Measurements from ENCODE around the gene ROR2.

The ROR2 gene

DNA sequence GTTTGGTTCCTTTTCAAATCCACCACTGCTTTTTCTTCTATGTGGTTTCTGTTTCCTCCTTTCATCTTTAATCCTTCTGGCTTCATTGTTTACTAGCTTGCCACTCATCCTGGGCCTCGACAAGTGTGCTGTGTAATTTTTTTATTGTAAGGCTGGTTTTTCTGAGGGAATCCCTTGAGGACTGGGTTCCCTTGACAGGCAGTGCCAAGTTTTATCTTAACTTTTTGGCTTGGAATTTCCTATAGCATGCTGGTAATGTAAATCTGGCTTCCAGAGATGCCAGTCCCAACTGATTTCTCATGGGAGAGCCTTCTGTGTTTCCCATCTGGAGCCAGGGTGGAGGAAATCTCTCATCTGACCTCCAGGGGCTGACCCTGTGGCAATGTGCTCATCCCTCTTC, 184.7 kb downstream of the ROR2 start:
- H3K4me3 ChIP-seq (replicated peaks; ENCODE audit: low read depth, low read length), result no peak overlapping the region
- TF ChIP-seq CTCF (IDR thresholded peaks at IDR 0.05; ENCODE audit: low read length, missing control alignments), result no peak
- DNase-seq (ENCODE audit: low read depth), result no peak

DNA sequence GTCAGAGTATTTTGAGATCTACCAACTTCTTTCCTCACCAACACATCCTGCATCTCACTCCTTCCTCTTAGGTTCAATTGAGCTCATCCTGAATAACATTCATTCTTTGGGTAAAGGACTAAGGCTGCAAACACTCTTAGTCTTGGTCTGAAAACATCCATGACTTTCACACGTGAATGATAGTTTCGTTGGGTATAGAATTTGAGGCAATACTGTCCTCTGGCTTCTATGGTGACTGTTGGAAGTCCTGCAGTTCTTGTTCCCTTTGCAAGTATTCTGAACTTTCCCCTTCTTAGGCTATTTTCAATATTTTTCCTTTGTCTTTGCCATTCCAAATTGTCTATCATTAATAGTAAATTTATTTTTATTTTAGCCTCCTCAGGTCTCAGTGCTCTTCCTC, 185.4 kb downstream of the ROR2 start:
- no peak for DNase-seq (ENCODE audit: low read depth)
- TF ChIP-seq CTCF (IDR thresholded peaks at IDR 0.05; ENCODE audit: low read length, missing control alignments), result no peak
- H3K4me3 ChIP-seq (replicated peaks; ENCODE audit: low read depth, low read length), result no peak overlapping the region

GRCh38 chr9:91761362-91761761, 188.7 kb downstream of the ROR2 start:
- DNase-seq (ENCODE audit: low read depth), result no peak
- H3K4me3 ChIP-seq (replicated peaks; ENCODE audit: low read depth, low read length), result no peak overlapping the region
- TF ChIP-seq CTCF (IDR thresholded peaks at IDR 0.05; ENCODE audit: low read length, missing control alignments), result no peak

- no peak for TF ChIP-seq CTCF (IDR thresholded peaks at IDR 0.05; ENCODE audit: low read length, missing control alignments)
- no peak overlapping the region for H3K4me3 ChIP-seq (replicated peaks; ENCODE audit: low read depth, low read length)
Measured at GRCh38 chr9:91760906-91761305, 189.1 kb downstream of the ROR2 start.

DNA sequence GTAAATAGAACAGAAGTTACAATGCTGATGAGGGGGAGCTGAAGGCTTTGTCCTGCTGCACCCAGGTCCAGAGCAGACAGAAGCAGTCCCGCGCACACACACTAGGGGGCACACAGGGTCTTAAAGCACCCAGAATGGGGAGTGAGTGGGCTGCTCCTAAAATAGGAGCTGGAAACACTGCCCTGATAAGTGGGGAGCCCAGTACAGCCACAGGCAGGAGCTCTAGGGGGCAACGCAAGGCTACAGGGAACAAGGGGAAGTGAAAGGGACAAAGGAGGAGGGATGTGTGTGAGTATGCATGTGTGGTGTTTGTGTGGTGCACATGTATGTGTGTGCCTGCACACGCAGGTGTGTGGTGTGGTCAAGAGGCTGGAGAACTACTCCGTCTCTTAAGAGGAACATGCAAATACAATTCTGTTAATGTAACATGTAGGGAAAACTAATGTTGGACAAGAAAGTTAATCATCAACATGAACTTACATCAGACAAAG, 191.5 kb downstream of the ROR2 start:
- DNase-seq (ENCODE audit: low read depth), result peak; percentile 68
- peak; percentile 85 for TF ChIP-seq CTCF (IDR thresholded peaks at IDR 0.05; ENCODE audit: low read length, missing control alignments)

More at GRCh38 chr9:91760906-91761305, 189.1 kb downstream of the ROR2 start:
- DNase-seq (ENCODE audit: low read depth), result no peak

GRCh38 chr9:91757782-91758181, 192.2 kb downstream of the ROR2 start:
- H3K4me3 ChIP-seq (replicated peaks; ENCODE audit: low read depth, low read length), result no peak overlapping the region
- no peak for DNase-seq (ENCODE audit: low read depth)
- no peak for TF ChIP-seq CTCF (IDR thresholded peaks at IDR 0.05; ENCODE audit: low read length, missing control alignments)

More for the DNA sequence above, 191.5 kb downstream of the ROR2 start:
- H3K4me3 ChIP-seq (replicated peaks; ENCODE audit: low read depth, low read length), result no peak overlapping the region

DNA sequence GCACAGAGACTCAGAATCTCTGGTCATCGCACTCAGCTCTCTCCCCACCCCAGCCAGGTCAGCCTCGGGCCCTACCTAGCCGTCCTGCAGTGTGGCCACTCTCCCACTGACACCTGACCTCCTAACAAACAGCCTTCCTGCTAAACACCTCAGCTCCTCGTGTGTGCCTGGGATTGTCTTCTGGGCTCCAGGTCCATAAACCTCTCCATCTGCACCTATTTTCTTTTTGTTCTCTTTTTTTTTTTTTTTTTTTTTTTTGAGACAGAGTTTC, 193.6 kb downstream of the ROR2 start:
- H3K4me3 ChIP-seq (replicated peaks; ENCODE audit: low read depth, low read length), result no peak overlapping the region
- DNase-seq (ENCODE audit: low read depth), result no peak

More for the DNA sequence above, 193.6 kb downstream of the ROR2 start:
- TF ChIP-seq CTCF (IDR thresholded peaks at IDR 0.05; ENCODE audit: low read length, missing control alignments), result no peak

All from fibroblast of pulmonary artery (primary cell).